GM12878 (cell line): ENCODE measurements around the gene TSEN34. TPM values are rescaled to one million over a fixed set of nuclear protein-coding genes. Genes with fewer than 3 reads are reported as not detected.
"Not testable (repeated sequence)": the region's sequence is repeated elsewhere in the genome, so short reads cannot be mapped to it uniquely, and the experiment has no call there.

Experiments
- ATAC-seq: fragments of 200-7000 bp; cut with Tn5 transposase; 3 replicates; pipeline ENCODE4 v1.9.1; 2020; ENCODE audit warnings: mild to moderate bottlenecking, moderate library complexity
- BruUV-seq: library from RNA; stranded (reverse); fragments of 400-500 nt; replicated peaks from 2 replicates; lab custom pipeline; 2021; lab: Mats Ljungman, UMichigan
- CTCF ChIA-PET: fragments of 300-600 bp; sonication (Branson Sonifier 250); formaldehyde crosslinking; extraction: SDS; loops from one replicate; lab custom pipeline; 2021; ENCODE audit warnings: inconsistent platforms; lab: Yijun Ruan, JAX
- POLR2A ChIA-PET: fragments of 350-600 bp; formaldehyde crosslinking; extraction: SDS; loops from one replicate; lab custom pipeline; 2021; ENCODE audit warnings: inconsistent platforms; lab: Charles Lee
- RAD21 ChIA-PET: fragments of 300-600 bp; sonication (Branson Sonifier 250); formaldehyde crosslinking; loops from one replicate; lab custom pipeline; 2023; ENCODE audit warnings: antibody characterized with exemption; ENCODE audit not compliant: unreplicated experiment; lab: Charles Lee
- SMC1A ChIA-PET: fragments of 300-600 bp; sonication (Branson Sonifier 250); formaldehyde crosslinking; loops from one replicate; lab custom pipeline; 2023; ENCODE audit not compliant: unreplicated experiment, uncharacterized antibody; lab: Charles Lee
- DNase-seq: peaks from one replicate; pipeline ENCODE4 v3.0.0-alpha.2; 2011; ENCODE audit warnings: low read depth, low spot score
- FAIRE-seq: peaks from 3 replicates; lab custom pipeline; 2011; peaks lifted over from hg19 to GRCh38; lab: Jason Lieb, UNC
- H2AFZ ChIP-seq: 2 replicates; pipeline ENCODE4 v1.6.0; 2011; ENCODE audit warnings: low read depth, low read length, control low read depth; ENCODE audit not compliant: control insufficient read depth
- H3K27ac ChIP-seq: 2 replicates; pipeline ENCODE4 v1.5.1; 2011; ENCODE audit warnings: control low read depth; ENCODE audit not compliant: control insufficient read depth, insufficient read depth
- H3K27me3 ChIP-seq, 2 experiments: replicated peaks in 1 of 2; 2 replicates each; pipeline versions ENCODE4 v1.6.0 to v1.6.1; 2011; ENCODE audit warnings: low read length in 1 of 2; ENCODE audit not compliant: control insufficient read depth in 2 of 2, insufficient read depth in 2 of 2
- H3K36me3 ChIP-seq, 2 experiments: 2 replicates each; pipeline ENCODE4 v1.5.1; 2011; ENCODE audit warnings: low read length in 1 of 2; ENCODE audit not compliant: control insufficient read depth in 2 of 2, insufficient read depth in 2 of 2
- H3K4me1 ChIP-seq: 2 replicates; pipeline ENCODE4 v1.6.1; 2011; ENCODE audit warnings: mild to moderate bottlenecking, low read length, moderate library complexity, mixed read lengths; ENCODE audit not compliant: control insufficient read depth, insufficient read depth
- H3K4me2 ChIP-seq: 2 replicates; pipeline ENCODE4 v1.6.0; 2011; ENCODE audit warnings: control low read depth; ENCODE audit not compliant: control insufficient read depth, insufficient read depth
- H3K4me3 ChIP-seq: fragments of 200-600 bp; sonication (generic); 2 replicates; pipeline ENCODE4 v1.5.1; 2016
- H3K79me2 ChIP-seq: 2 replicates; pipeline ENCODE4 v1.6.0; 2011; ENCODE audit warnings: low read length; ENCODE audit not compliant: control insufficient read depth, insufficient read depth
- H3K9ac ChIP-seq: 2 replicates; pipeline ENCODE4 v1.8.0; 2011; ENCODE audit warnings: low read length, control low read depth, mixed read lengths; ENCODE audit not compliant: control insufficient read depth, insufficient read depth
- H3K9me3 ChIP-seq: replicated peaks from 3 replicates; pipeline ENCODE4 v1.5.1; 2011; ENCODE audit warnings: mild to moderate bottlenecking, low read length; ENCODE audit not compliant: control insufficient read depth, insufficient read depth
- H4K20me1 ChIP-seq: 2 replicates; pipeline ENCODE4 v1.6.0; 2011; ENCODE audit not compliant: control insufficient read depth, insufficient read depth
- ATF2 ChIP-seq: IDR thresholded peaks from 2 replicates; pipeline ENCODE4 v1.6.1; 2012; ENCODE audit warnings: low read length, inconsistent platforms
- ATF7 ChIP-seq: fragments of 450-650 bp; IDR thresholded peaks from 2 replicates; pipeline ENCODE4 v1.6.1; 2016; ENCODE audit warnings: low read depth, mild to moderate bottlenecking
- EGR1 ChIP-seq, 2 experiments: IDR thresholded peaks; 1 replicate in 1 of 2; 2 replicates in 1 of 2; pipeline ENCODE4 v1.6.1; 2011 to 2012; ENCODE audit warnings: low read depth in 2 of 2, low read length in 2 of 2, borderline replicate concordance in 1 of 2, mild to moderate bottlenecking in 1 of 2, moderate library complexity in 1 of 2
- HDGF ChIP-seq: fragments of 450-650 bp; IDR thresholded peaks from 2 replicates; pipeline ENCODE4 v1.6.1; 2016; ENCODE audit warnings: antibody characterized with exemption
- IRF3 ChIP-seq: fragments of 450-650 bp; IDR thresholded peaks from 2 replicates; pipeline ENCODE4 v1.6.1; 2014; ENCODE audit warnings: mild to moderate bottlenecking
- JUNB ChIP-seq: IDR thresholded peaks from 2 replicates; pipeline ENCODE4 v1.6.1; 2016; ENCODE audit warnings: antibody characterized with exemption, mild to moderate bottlenecking
- LARP7 ChIP-seq: fragments of 450-650 bp; IDR thresholded peaks from 2 replicates; pipeline ENCODE4 v1.6.1; 2017; ENCODE audit warnings: mild to moderate bottlenecking
- NBN ChIP-seq: fragments of 450-650 bp; IDR thresholded peaks from 2 replicates; pipeline ENCODE4 v1.6.1; 2016
- POLR2AphosphoS2 ChIP-seq: IDR thresholded peaks from 2 replicates; pipeline ENCODE4 v1.6.1; 2011; ENCODE audit warnings: low read depth, mild to moderate bottlenecking, low read length, improper control_type of control experiment, moderate library complexity
- RAD51 ChIP-seq: fragments of 450-650 bp; IDR thresholded peaks from 2 replicates; pipeline ENCODE4 v1.6.1; 2016; ENCODE audit warnings: moderate library complexity, mild to moderate bottlenecking, inconsistent platforms
- SKIL ChIP-seq: fragments of 450-650 bp; IDR thresholded peaks from 2 replicates; pipeline ENCODE4 v1.6.1; 2017; ENCODE audit warnings: mild to moderate bottlenecking, low read depth, inconsistent platforms; ENCODE audit not compliant: poor library complexity, severe bottlenecking
- SREBF2 ChIP-seq: IDR thresholded peaks from 2 replicates; pipeline ENCODE4 v1.6.1; 2012; ENCODE audit warnings: mild to moderate bottlenecking, low read length
- TAF1 ChIP-seq: IDR thresholded peaks from 2 replicates; pipeline ENCODE4 v1.6.1; 2011; ENCODE audit warnings: mild to moderate bottlenecking, low read depth, low read length, borderline replicate concordance
- TCF12 ChIP-seq: IDR thresholded peaks from 2 replicates; pipeline ENCODE4 v1.6.1; 2011; ENCODE audit warnings: low read depth, mild to moderate bottlenecking, low read length
- TCF3 ChIP-seq: IDR thresholded peaks from 2 replicates; pipeline ENCODE4 v1.6.1; 2012; ENCODE audit warnings: low read depth, mild to moderate bottlenecking, low read length, borderline replicate concordance; ENCODE audit not compliant: insufficient read depth
- YBX1 ChIP-seq: fragments of 450-650 bp; IDR thresholded peaks from 2 replicates; pipeline ENCODE4 v1.6.1; 2016; ENCODE audit warnings: antibody characterized with exemption
- WGBS: methylation state at CpG from one replicate; pipeline ENCODE4 v1.1.6; 2016; ENCODE audit warnings: low lambda C conversion rate; ENCODE audit not compliant: insufficient replicate concordance, insufficient coverage; ENCODE audit errors: missing lambda C conversion rate; 5-methylcytosine and 5-hydroxymethylcytosine counted together
- in situ Hi-C: fragments of 300-500 bp; cut with MboI; formaldehyde crosslinking; loops from 9 replicates; pipeline ENCODE4 v1.14.3; 2018; ENCODE audit warnings: mixed read lengths
- intact Hi-C: fragments of 100-400 bp; cut with micrococcal nuclease; formaldehyde crosslinking; loops from one replicate; pipeline ENCODE4 v1.14.2; 2022; ENCODE audit not compliant: unreplicated experiment
- polyA plus RNA-seq, 11 experiments: library from polyadenylated mRNA; depleted of rRNA in 4 of 11; unstranded in 6 of 11; stranded (reverse) in 5 of 11; fragments of >200 nt; fragmentation: Nextera tagmentation in 4 of 11; fragmentation: Illumina TruSeq in 1 of 11; extraction: Ambion mirVana in 4 of 11; extraction: Trizol in 1 of 11; gene quantifications; 1 replicate in 1 of 11; 2 replicates in 10 of 11; pipeline versions ENCODE4 v1.2.1 to v1.2.3, GENCODE V29; 2011 to 2016; ENCODE audit warnings: inconsistent platforms in 2 of 11, missing spikeins in 2 of 11, low read depth in 1 of 11
- total RNA-seq, 4 experiments: library from RNA; depleted of rRNA in 3 of 4; stranded (reverse); fragments of >200 nt in 3 of 4; fragmentation: Illumina TruSeq in 1 of 4; extraction: Trizol in 1 of 4; gene quantifications; 2 replicates each; pipeline versions ENCODE4 v1.2.1 to v1.2.3, GENCODE V29; 2013 to 2021

Gene TSEN34
- total and polyA plus RNA-seq, 10 of the 15 experiments (the other 5 are each of a cell fraction or from before 2014, with no cell fraction given) = 1.0 to 35.9 (median 16.8) TPM

- RAD21 ChIA-PET, H4K20me1 ChIP-seq, H3K4me3 ChIP-seq, H3K27ac ChIP-seq, DNase-seq, CTCF ChIA-PET, H3K4me1 ChIP-seq, ATAC-seq, SMC1A ChIA-PET, H3K4me2 ChIP-seq, FAIRE-seq, H3K9ac ChIP-seq, POLR2A ChIA-PET, H3K79me2 ChIP-seq, intact Hi-C loops, in situ Hi-C loops, BruUV-seq, H3K36me3 ChIP-seq, H2AFZ ChIP-seq, H3K27me3 ChIP-seq, H3K9me3 ChIP-seq: not testable (repeated sequence)
- 71% methylated on average over 3 of the region's 3 CpGs for WGBS
Observed at GRCh38 chr19:54181894-54182293, 9.2 kb upstream of the TSEN34 start.

DNA sequence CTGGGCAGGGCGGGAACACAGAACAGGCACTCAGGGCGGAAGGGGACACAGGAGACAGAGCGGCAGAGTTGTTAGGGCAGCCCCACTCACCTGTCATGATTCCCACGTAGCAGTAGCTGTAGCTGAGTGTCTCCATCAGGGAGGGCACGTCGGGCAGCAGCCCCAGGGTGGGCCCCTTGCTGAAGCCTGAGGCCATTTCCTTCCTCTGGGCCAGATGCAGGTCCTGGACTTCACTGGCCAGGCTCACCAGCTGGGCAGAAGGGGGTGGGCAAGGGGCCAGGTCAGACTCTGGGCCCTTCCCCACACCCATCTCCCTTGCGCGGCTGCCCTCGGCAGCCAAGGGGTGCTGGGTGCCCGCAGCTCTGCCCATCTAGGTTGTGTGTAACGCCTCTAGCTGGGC lies 7.7 kb upstream of the TSEN34 start:
- POLR2A ChIA-PET = no interaction called here
- H3K9ac ChIP-seq = no peak overlapping the region
- TF ChIP-seq ATF2 (no peak), JUNB (no peak), HDGF (no peak), YBX1 (no peak), SKIL (no peak), NBN (no peak), IRF3 (no peak), TCF12 (no peak), RAD51 (no peak), LARP7 (no peak), ATF7 (no peak), POLR2AphosphoS2 (no peak), EGR1 (IDR thresholded peaks at IDR 0.05; ENCODE audit: borderline replicate concordance in 1 of 2, low read depth in 2 of 2, low read length in 2 of 2) (no peak), SREBF2 (no peak), TCF3 (no peak), TAF1 (no peak)

More for the DNA sequence above, 7.7 kb upstream of the TSEN34 start:
- peaks cover 0 to 3% of the 10 kb centered on the region in 2 experiments; a peak in 1 of 4 replicates for H3K36me3 ChIP-seq
- H2AFZ ChIP-seq = no peak overlapping the region
- H3K27me3 ChIP-seq = no peaks in the 10 kb centered on the region
- BruUV-seq = no TSS peak
- no peak overlapping the region for H3K27ac ChIP-seq
- peaks cover 5% of the 10 kb centered on the region for H3K79me2 ChIP-seq
- H3K4me3 ChIP-seq = no peak overlapping the region
- 91% methylated on average over 11 of the region's 11 CpGs for WGBS
- no peak for ATAC-seq
- ChIA-PET RAD21 (no interaction called here), SMC1A (interaction anchor here (1.6 kb wide), 1 partner anchor 51 kb away, joined by 4 read pairs; no protein-coding TSS in a partner anchor), CTCF (no interaction called here)
- no peak for DNase-seq
- no peak for FAIRE-seq
- H4K20me1 ChIP-seq = no peaks in the 10 kb centered on the region
- in situ Hi-C loops (no loop called here), intact Hi-C loops (no loop called here)
- H3K4me1 ChIP-seq = peaks cover 6% of the 10 kb centered on the region
- H3K4me2 ChIP-seq = no peak overlapping the region
- H3K9me3 ChIP-seq = no peaks in the 10 kb centered on the region
